Measurements from ENCODE around the gene NAA20. TPM values are rescaled to one million over a fixed set of nuclear protein-coding genes. Genes with fewer than 3 reads are reported as not detected.

Gene NAA20
- total and polyA plus RNA-seq, 4 donors: 26.8 to 75.6 (median 39.2) TPM

DNA sequence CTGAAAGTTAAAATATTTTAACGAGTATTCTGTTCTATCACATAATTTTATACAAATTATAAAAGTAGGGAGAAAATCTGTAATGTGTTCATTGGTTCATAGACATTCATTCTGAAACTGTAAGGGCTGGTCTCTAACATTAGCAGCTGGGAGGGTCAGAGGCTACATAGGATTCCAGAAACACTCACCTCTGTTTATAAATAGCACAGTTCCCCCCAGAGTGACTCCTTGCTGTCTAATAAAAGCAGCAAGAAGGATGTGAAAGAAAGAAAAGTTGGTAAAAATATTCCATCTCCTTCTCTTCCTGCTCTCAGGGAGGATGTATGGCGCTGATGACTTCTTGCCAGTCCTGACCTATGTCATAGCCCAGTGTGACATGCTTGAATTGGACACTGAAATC is 25.3 kb upstream of the NAA20 start (continued):
- TF ChIP-seq CTCF (IDR thresholded peaks at IDR 0.05; ENCODE audit: low read depth, low read length, missing input control): no peak

DNA sequence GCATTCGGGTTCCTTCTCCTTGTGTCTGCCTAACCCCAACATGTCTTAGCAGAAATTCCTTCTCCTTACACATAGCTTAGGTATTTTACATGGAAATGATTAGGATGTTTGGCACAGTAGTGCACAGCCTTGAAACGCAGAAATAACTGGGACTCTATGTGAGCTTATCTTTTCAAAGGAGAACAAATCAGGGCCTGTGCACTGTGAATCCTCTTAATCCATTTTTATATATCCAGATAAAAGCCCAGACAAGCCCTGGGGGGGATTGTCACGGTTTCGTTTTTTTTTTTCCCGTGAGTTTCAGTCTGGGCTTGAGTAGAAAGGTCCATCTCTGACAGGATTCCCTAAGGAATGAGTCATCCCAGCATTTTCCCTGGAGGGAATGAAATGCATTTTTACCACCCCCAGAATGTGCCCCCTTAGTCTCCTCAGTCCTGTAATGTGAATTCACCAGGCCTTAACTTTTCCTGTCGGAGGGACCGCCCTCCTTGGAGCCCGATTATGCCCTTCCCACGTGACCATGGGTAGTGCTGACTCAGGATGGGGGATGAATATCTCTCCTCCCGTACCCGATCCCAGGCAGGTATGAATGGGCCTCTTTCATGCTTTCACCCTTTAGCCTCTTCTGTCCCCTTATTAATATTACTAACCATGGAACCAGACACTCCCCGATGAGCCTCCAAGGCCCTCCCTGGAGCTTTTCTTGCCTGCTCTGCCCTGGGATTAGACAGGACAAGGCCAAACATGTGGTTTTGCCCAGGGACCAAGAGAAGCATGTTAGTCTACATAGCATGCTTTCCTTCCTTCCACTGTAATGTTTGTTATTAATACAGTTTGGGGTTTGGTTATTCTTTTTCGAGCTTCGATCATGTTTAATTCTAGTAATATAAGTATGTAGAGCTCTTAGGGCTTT is 23.9 kb upstream of the NAA20 start:
- Histone ChIP-seq H3K9ac (ENCODE audit: low read depth in 1 of 2, low read length in 2 of 2) (no peak overlapping the region), H3K4me3 (ENCODE audit: low read depth in 1 of 3, low read length in 3 of 3) (no peak overlapping the region), H3K4me1 (ENCODE audit: control insufficient read depth in 4 of 4, insufficient read depth in 4 of 4, low read length in 3 of 4) (peaks cover 0 to 6% (median under 1%) of the 10 kb centered on the region in 4 donors), H3K9me3 (ENCODE audit: control insufficient read depth in 4 of 4, low read length in 3 of 4) (no peaks in the 10 kb centered on the region), H3K36me3 (ENCODE audit: control insufficient read depth in 4 of 4, insufficient read depth in 3 of 4, low read depth in 1 of 4, low read length in 3 of 4) (peaks cover 0 to 9% (median 2%) of the 10 kb centered on the region in 4 donors), H3K27ac (ENCODE audit: low read depth in 1 of 2, low read length in 2 of 2) (peak overlapping the region; percentile 2 to 31), H3K27me3 (ENCODE audit: control insufficient read depth in 4 of 4, insufficient read depth in 4 of 4, low read length in 3 of 4) (no peaks in the 10 kb centered on the region)
- no peak for TF ChIP-seq CTCF (IDR thresholded peaks at IDR 0.05; ENCODE audit: low read depth, low read length, missing input control)
- no peak for TF ChIP-seq JUND (IDR thresholded peaks at IDR 0.05)
- no peak for TF ChIP-seq YY1 (IDR thresholded peaks at IDR 0.05)
- no peak for TF ChIP-seq RXRA (IDR thresholded peaks at IDR 0.05)
- no peak for TF ChIP-seq FOXA2 (IDR thresholded peaks at IDR 0.05)
- TF ChIP-seq HNF4G (IDR thresholded peaks at IDR 0.05): no peak
- WGBS: 75% methylated on average over 14 of the region's 14 CpGs
- DNase-seq (ENCODE audit: low spot score): no peak

GRCh38 chr20:19993958-19994669 is 23.0 kb upstream of the NAA20 start:
- 84% methylated on average over 12 of the region's 12 CpGs for WGBS
- Histone ChIP-seq H3K9me3 (ENCODE audit: control insufficient read depth in 4 of 4, low read length in 3 of 4) (no peaks in the 10 kb centered on the region), H3K36me3 (ENCODE audit: control insufficient read depth in 4 of 4, insufficient read depth in 3 of 4, low read depth in 1 of 4, low read length in 3 of 4) (peaks cover 0 to 9% (median 2%) of the 10 kb centered on the region in 4 donors), H3K27me3 (ENCODE audit: control insufficient read depth in 4 of 4, insufficient read depth in 4 of 4, low read length in 3 of 4) (no peaks in the 10 kb centered on the region), H3K4me1 (ENCODE audit: control insufficient read depth in 4 of 4, insufficient read depth in 4 of 4, low read length in 3 of 4) (peaks cover 4 to 14% (median 6%) of the 10 kb centered on the region in 4 donors), H3K4me3 (ENCODE audit: low read depth in 1 of 3, low read length in 3 of 3) (no peak overlapping the region), H3K9ac (ENCODE audit: low read depth in 1 of 2, low read length in 2 of 2) (no peak overlapping the region), H3K27ac (ENCODE audit: low read depth in 1 of 2, low read length in 2 of 2) (peak overlapping the region; percentile 2 to 31)
- TF ChIP-seq RAD21 (IDR thresholded peaks at IDR 0.05): peak in 1 of 2 donors; percentile 15
- no peak for TF ChIP-seq HNF4A (conservative IDR thresholded peaks at IDR 0.05)
- no peak for DNase-seq (ENCODE audit: low spot score)

Data from liver (tissue), 9 donors.